Fibroblast of villous mesenchyme (primary cell): Measurements from ENCODE around the gene HSFX4. TPM values are rescaled to one million over a fixed set of nuclear protein-coding genes. Genes with fewer than 3 reads are reported as not detected.

Experiments
- DNase-seq: peaks from one replicate; pipeline ENCODE4 v3.0.0-alpha.2; 2010; ENCODE audit warnings: low read depth
- H3K4me3 ChIP-seq: 2 replicates; pipeline ENCODE4 v1.5.1; 2011; ENCODE audit warnings: low read depth, mild to moderate bottlenecking, low read length
- CTCF ChIP-seq: IDR thresholded peaks from 2 replicates; pipeline ENCODE4 v1.5.1; 2012; ENCODE audit warnings: low read depth, mild to moderate bottlenecking, low read length; ENCODE audit not compliant: insufficient read depth
- total RNA-seq: library from RNA; depleted of rRNA; stranded (reverse); fragments of >200 nt; gene quantifications from 2 replicates; pipeline ENCODE4 v1.2.3, GENCODE V29; 2012

The HSFX4 gene
- total RNA-seq, 1 donor = not detected

- DNase-seq = no peak
- no peak overlapping the region for H3K4me3 ChIP-seq
- no peak for TF ChIP-seq CTCF
These were observed 18.6 kb downstream of the HSFX4 start for GRCh38 chrX:149948016-149948415.

GRCh38 chrX:149949743-149950436 lies 20.5 kb downstream of the HSFX4 start:
- no peak overlapping the region for H3K4me3 ChIP-seq
- no peak for DNase-seq
- no peak for TF ChIP-seq CTCF

- DNase-seq = peak; percentile 62
- H3K4me3 ChIP-seq = no peak overlapping the region
- peak; percentile 51 for TF ChIP-seq CTCF
These were observed 21.3 kb downstream of the HSFX4 start for GRCh38 chrX:149950681-149951080.

GRCh38 chrX:149961572-149961971 lies 32.2 kb downstream of the HSFX4 start:
- no peak for TF ChIP-seq CTCF
- no peak overlapping the region for H3K4me3 ChIP-seq
- no peak for DNase-seq

- no peak overlapping the region for H3K4me3 ChIP-seq
- DNase-seq = no peak
- no peak for TF ChIP-seq CTCF
These were observed 32.6 kb downstream of the HSFX4 start for GRCh38 chrX:149962010-149962409.

GRCh38 chrX:149962859-149963757 lies 33.7 kb downstream of the HSFX4 start:
- peak; percentile 71 for TF ChIP-seq CTCF
- H3K4me3 ChIP-seq = no peak overlapping the region
- peak; percentile 62 for DNase-seq
